ENCODE results near the gene AUTS2.

- TF ChIP-seq SIRT6 (IDR thresholded peaks at IDR 0.05; ENCODE audit: low read length) (no peak), HDAC2 (IDR thresholded peaks at IDR 0.05; ENCODE audit: borderline replicate concordance in 1 of 2, low read depth in 2 of 2, low read length in 2 of 2) (no peak), CTCF (IDR thresholded peaks at IDR 0.05; ENCODE audit: control extremely low read depth in 1 of 3, insufficient read depth in 1 of 3, low read depth in 1 of 3, low read length in 3 of 3) (no peak), TAF1 (IDR thresholded peaks at IDR 0.05; ENCODE audit: low read depth, low read length) (no peak), POLR2A (IDR thresholded peaks at IDR 0.05; ENCODE audit: control extremely low read depth in 1 of 2, low read depth in 2 of 2, low read length in 2 of 2) (no peak)
Observed at GRCh38 chr7:70470746-70471145, 872.5 kb downstream of the AUTS2 start.
